Measurements from ENCODE around the gene PRM2.

- TF ChIP-seq ZNF121 (tag by site-specific recombination; IDR thresholded peaks at IDR 0.05) (no peak), ZNF362 (tag by site-specific recombination; IDR thresholded peaks at IDR 0.05) (no peak), ZNF311 (tag by site-specific recombination; IDR thresholded peaks at IDR 0.05; ENCODE audit: borderline replicate concordance) (no peak), HOXA7 (CRISPR knock-in tag; IDR thresholded peaks at IDR 0.05; ENCODE audit: borderline replicate concordance) (no peak), ZNF274 (IDR thresholded peaks at IDR 0.05; ENCODE audit: low read length) (no peak), ZNF274 (tag by site-specific recombination; IDR thresholded peaks at IDR 0.05; ENCODE audit: borderline replicate concordance) (no peak), ZBTB20 (tag by site-specific recombination; IDR thresholded peaks at IDR 0.05) (no peak), ZNF548 (tag by site-specific recombination; IDR thresholded peaks at IDR 0.05) (no peak), PRDM4 (tag by site-specific recombination; IDR thresholded peaks at IDR 0.05) (no peak), KLF10 (tag by site-specific recombination; IDR thresholded peaks at IDR 0.05) (no peak), SCRT1 (tag by site-specific recombination; IDR thresholded peaks at IDR 0.05; ENCODE audit: borderline replicate concordance) (no peak)
- TF ChIP-seq, protein P1, sequence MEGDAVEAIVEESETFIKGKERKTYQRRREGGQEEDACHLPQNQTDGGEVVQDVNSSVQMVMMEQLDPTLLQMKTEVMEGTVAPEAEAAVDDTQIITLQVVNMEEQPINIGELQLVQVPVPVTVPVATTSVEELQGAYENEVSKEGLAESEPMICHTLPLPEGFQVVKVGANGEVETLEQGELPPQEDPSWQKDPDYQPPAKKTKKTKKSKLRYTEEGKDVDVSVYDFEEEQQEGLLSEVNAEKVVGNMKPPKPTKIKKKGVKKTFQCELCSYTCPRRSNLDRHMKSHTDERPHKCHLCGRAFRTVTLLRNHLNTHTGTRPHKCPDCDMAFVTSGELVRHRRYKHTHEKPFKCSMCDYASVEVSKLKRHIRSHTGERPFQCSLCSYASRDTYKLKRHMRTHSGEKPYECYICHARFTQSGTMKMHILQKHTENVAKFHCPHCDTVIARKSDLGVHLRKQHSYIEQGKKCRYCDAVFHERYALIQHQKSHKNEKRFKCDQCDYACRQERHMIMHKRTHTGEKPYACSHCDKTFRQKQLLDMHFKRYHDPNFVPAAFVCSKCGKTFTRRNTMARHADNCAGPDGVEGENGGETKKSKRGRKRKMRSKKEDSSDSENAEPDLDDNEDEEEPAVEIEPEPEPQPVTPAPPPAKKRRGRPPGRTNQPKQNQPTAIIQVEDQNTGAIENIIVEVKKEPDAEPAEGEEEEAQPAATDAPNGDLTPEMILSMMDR (tag by site-specific recombination; IDR thresholded peaks at IDR 0.05) = no peak
Measured at GRCh38 chr16:11229906-11230305, 46.4 kb downstream of the PRM2 start.

Measured in HEK293 (cell line).